Mesenchymal stem cell (in vitro differentiated cells and primary cell): ENCODE measurements around the gene RBMS3.

ENCODE experiments used
- DNase-seq: peaks from one replicate; pipeline ENCODE4 v3.0.0-alpha.2; 2013
- H2AFZ ChIP-seq: one replicate; pipeline ENCODE4 v1.6.1; 2013; ENCODE audit warnings: low read depth, mild to moderate bottlenecking, control low read depth, inconsistent platforms, low read length, moderate library complexity
- H2AK5ac ChIP-seq: 2 replicates; pipeline ENCODE4 v1.6.1; 2013; ENCODE audit warnings: low read length, moderate library complexity, mild to moderate bottlenecking, inconsistent platforms; ENCODE audit not compliant: severe bottlenecking
- H2BK120ac ChIP-seq: one replicate; pipeline ENCODE4 v1.6.1; 2013; ENCODE audit warnings: low read depth, mild to moderate bottlenecking, inconsistent platforms, low read length, moderate library complexity
- H2BK12ac ChIP-seq, 2 experiments: one replicate each; pipeline ENCODE4 v1.6.1; 2013; ENCODE audit warnings: inconsistent platforms in 2 of 2, low read length in 2 of 2, mild to moderate bottlenecking in 2 of 2, moderate library complexity in 2 of 2, control low read depth in 1 of 2
- H2BK15ac ChIP-seq: one replicate; pipeline ENCODE4 v1.6.1; 2013; ENCODE audit warnings: mild to moderate bottlenecking, low read depth, inconsistent platforms; ENCODE audit not compliant: poor library complexity, severe bottlenecking
- H2BK5ac ChIP-seq: 2 replicates; pipeline ENCODE4 v1.6.1; 2013; ENCODE audit warnings: low read depth, mild to moderate bottlenecking, low read length, control low read depth, inconsistent platforms; ENCODE audit not compliant: poor library complexity, severe bottlenecking
- H3K14ac ChIP-seq, 2 experiments: one replicate each; pipeline ENCODE4 v1.6.1; 2013; ENCODE audit warnings: inconsistent platforms in 2 of 2, low read length in 2 of 2, control low read depth in 1 of 2, mild to moderate bottlenecking in 1 of 2, moderate library complexity in 1 of 2
- H3K18ac ChIP-seq, 2 experiments: one replicate each; pipeline ENCODE4 v1.6.1; 2013; ENCODE audit warnings: inconsistent platforms in 2 of 2, low read length in 2 of 2, control low read depth in 1 of 2, low read depth in 1 of 2, mild to moderate bottlenecking in 1 of 2
- H3K23ac ChIP-seq, 2 experiments: one replicate each; pipeline ENCODE4 v1.6.1; 2013; ENCODE audit warnings: inconsistent platforms in 2 of 2, low read length in 2 of 2, mild to moderate bottlenecking in 2 of 2, moderate library complexity in 2 of 2, control low read depth in 1 of 2
- H3K27ac ChIP-seq: 2 replicates; pipeline ENCODE4 v1.5.1; 2013; ENCODE audit warnings: mild to moderate bottlenecking, moderate library complexity, low read length, control low read depth, inconsistent platforms; ENCODE audit not compliant: poor library complexity, severe bottlenecking
- H3K27me3 ChIP-seq, 2 experiments: 2 replicates each; pipeline versions ENCODE4 v1.6.1 to v1.7.0; 2013; ENCODE audit warnings: low read length in 2 of 2, mild to moderate bottlenecking in 2 of 2, moderate library complexity in 2 of 2, control low read depth in 1 of 2, inconsistent platforms in 1 of 2; ENCODE audit not compliant: control insufficient read depth in 1 of 2, insufficient read depth in 1 of 2
- H3K36me3 ChIP-seq, 2 experiments: 2 replicates each; pipeline versions ENCODE4 v1.6.1 to v1.7.0; 2013; ENCODE audit warnings: low read length in 2 of 2, control low read depth in 1 of 2, inconsistent platforms in 1 of 2, low read depth in 1 of 2, mild to moderate bottlenecking in 1 of 2; ENCODE audit not compliant: insufficient read depth in 2 of 2, control insufficient read depth in 1 of 2
- H3K4ac ChIP-seq, 2 experiments: one replicate each; pipeline ENCODE4 v1.6.1; 2013; ENCODE audit warnings: inconsistent platforms in 2 of 2, low read length in 2 of 2, mild to moderate bottlenecking in 2 of 2, moderate library complexity in 2 of 2, control low read depth in 1 of 2, low read depth in 1 of 2
- H3K4me1 ChIP-seq: 2 replicates; pipeline ENCODE4 v1.6.1; 2013; ENCODE audit warnings: low read depth, low read length, control low read depth; ENCODE audit not compliant: control insufficient read depth, insufficient read depth
- H3K4me2 ChIP-seq: 2 replicates; pipeline ENCODE4 v1.6.1; 2013; ENCODE audit warnings: low read length, mild to moderate bottlenecking, inconsistent platforms; ENCODE audit not compliant: poor library complexity, severe bottlenecking
- H3K4me3 ChIP-seq, 2 experiments: 2 replicates each; pipeline versions ENCODE4 v1.5.1 to v1.7.0; 2013; ENCODE audit warnings: low read length in 2 of 2, mild to moderate bottlenecking in 2 of 2, control low read depth in 1 of 2, low read depth in 1 of 2; ENCODE audit not compliant: insufficient read depth in 1 of 2
- H3K79me1 ChIP-seq: replicated peaks from 2 replicates; pipeline ENCODE4 v1.6.1; 2013; ENCODE audit warnings: mild to moderate bottlenecking, control low read depth, low read length, inconsistent platforms; ENCODE audit not compliant: poor library complexity, severe bottlenecking
- H3K9ac ChIP-seq: 2 replicates; pipeline ENCODE4 v1.7.0; 2013; ENCODE audit warnings: mild to moderate bottlenecking, low read length, moderate library complexity
- H3K9me3 ChIP-seq: 2 replicates; pipeline ENCODE4 v1.7.0; 2013; ENCODE audit warnings: mild to moderate bottlenecking, low read length; ENCODE audit not compliant: control insufficient read depth
- H4K8ac ChIP-seq: one replicate; pipeline ENCODE4 v1.6.1; 2013; ENCODE audit warnings: inconsistent platforms, mild to moderate bottlenecking, low read length, moderate library complexity
- H4K91ac ChIP-seq: one replicate; pipeline ENCODE4 v1.6.1; 2013; ENCODE audit warnings: mild to moderate bottlenecking, low read length, inconsistent platforms
- WGBS: methylation state at CpG from one replicate; pipeline ENCODE4 v1.1.7; 2013; ENCODE audit warnings: mixed read lengths; 5-methylcytosine and 5-hydroxymethylcytosine counted together

The RBMS3 gene

DNA sequence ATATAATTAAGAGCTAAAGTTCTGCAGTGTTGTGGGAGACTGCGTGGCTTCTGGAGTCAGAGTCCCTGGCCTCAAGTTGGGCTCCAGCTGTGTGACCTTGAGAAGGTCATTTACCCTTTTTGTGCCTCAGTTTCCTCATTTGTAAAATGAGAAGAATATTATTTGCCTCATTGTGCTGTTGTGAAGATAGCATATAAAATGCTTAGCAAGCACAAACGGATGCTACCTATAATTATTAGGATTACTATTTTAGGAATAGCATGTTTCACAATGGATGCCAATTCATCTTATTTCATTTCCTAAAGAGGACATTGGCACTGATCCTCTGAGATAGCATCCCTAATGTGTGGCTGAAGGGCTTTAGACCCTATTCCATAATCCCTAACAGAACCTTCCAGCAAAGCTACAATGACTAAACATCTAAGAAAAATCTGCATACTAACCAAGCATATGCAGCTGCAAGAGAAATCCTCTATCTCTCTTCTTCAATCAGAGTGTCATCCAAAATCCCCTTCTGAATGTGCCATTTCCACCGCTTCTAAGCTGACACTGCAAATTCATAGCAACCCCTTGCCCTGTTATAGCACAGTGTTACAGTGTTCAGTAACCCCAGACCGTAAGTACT lies 148.3 kb downstream of the RBMS3 start:
- Histone ChIP-seq H2BK5ac (no peak overlapping the region), H2BK15ac (no peak overlapping the region), H3K4me2 (no peak overlapping the region), H3K27me3 (no peaks in the 10 kb centered on the region), H3K36me3 (no peaks in the 10 kb centered on the region), H3K27ac (no peak overlapping the region), H2BK12ac (no peak overlapping the region), H2AFZ (no peak overlapping the region), H4K8ac (no peak overlapping the region), H4K91ac (no peak overlapping the region), H3K14ac (no peak overlapping the region), H3K23ac (no peak overlapping the region), H2AK5ac (no peak overlapping the region), H3K4me1 (peaks cover 4% of the 10 kb centered on the region), H3K4me3 (no peak overlapping the region), H3K9ac (no peak overlapping the region), H3K4ac (no peak overlapping the region), H3K9me3 (no peaks in the 10 kb centered on the region), H2BK120ac (no peak overlapping the region), H3K79me1 (peaks cover 12% of the 10 kb centered on the region), H3K18ac (no peak overlapping the region)
- peak; percentile 49 for DNase-seq
- 26% methylated on average over 2 of the region's 4 CpGs for WGBS

DNA sequence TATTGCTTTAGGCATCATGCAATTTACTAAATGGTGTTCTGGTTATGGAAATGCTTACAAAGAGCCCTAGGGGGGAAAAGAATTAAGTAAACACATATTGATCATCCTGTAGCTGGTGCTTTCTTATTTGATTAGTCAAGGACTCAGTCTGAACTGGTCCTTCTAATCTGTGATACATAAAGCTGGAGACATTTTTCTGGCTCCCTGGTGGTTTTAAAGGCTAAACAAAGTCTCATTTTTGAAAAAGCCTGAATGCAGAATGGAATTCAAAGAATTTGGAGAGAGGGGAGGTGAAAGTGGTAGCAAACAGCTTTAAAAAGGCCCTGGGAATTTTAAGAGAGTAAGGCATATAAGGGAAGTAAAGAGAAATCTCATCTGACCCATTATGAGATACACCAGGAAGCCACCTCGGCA lies 149.7 kb downstream of the RBMS3 start:
- WGBS, result 0% methylated on average over 1 of the region's 1 CpG

GRCh38 chr3:29436612-29437323 lies 155.9 kb downstream of the RBMS3 start:
- peaks cover 10 to 11% of the 10 kb centered on the region in 2 experiments for H3K36me3 ChIP-seq

More for the DNA sequence above, 149.7 kb downstream of the RBMS3 start:
- no peaks in the 10 kb centered on the region for H3K27me3 ChIP-seq
- H2BK5ac ChIP-seq, result no peak overlapping the region
- peaks cover 22% of the 10 kb centered on the region for H3K79me1 ChIP-seq
- H3K36me3 ChIP-seq, result peaks cover 9 to 11% of the 10 kb centered on the region in 2 experiments
- no peak overlapping the region for H3K14ac ChIP-seq
- no peak overlapping the region for H3K4me3 ChIP-seq
- H2AFZ ChIP-seq, result no peak overlapping the region
- no peak overlapping the region for H2BK120ac ChIP-seq
- no peaks in the 10 kb centered on the region for H3K9me3 ChIP-seq
- no peak overlapping the region for H3K4ac ChIP-seq
- H2BK12ac ChIP-seq, result no peak overlapping the region
- no peak overlapping the region for H3K23ac ChIP-seq
- peak; percentile 54 for DNase-seq
- H2BK15ac ChIP-seq, result no peak overlapping the region
- no peak overlapping the region for H4K8ac ChIP-seq
- H3K18ac ChIP-seq, result no peak overlapping the region
- H2AK5ac ChIP-seq, result no peak overlapping the region
- peaks cover 4% of the 10 kb centered on the region for H3K4me1 ChIP-seq
- no peak overlapping the region for H4K91ac ChIP-seq
- H3K9ac ChIP-seq, result peak overlapping the region; percentile 24
- H3K27ac ChIP-seq, result peak overlapping the region; percentile 75
- no peak overlapping the region for H3K4me2 ChIP-seq

GRCh38 chr3:29438580-29438979 lies 157.7 kb downstream of the RBMS3 start:
- Histone ChIP-seq H3K14ac (no peak overlapping the region), H3K4me2 (no peak overlapping the region), H4K8ac (no peak overlapping the region), H2BK15ac (no peak overlapping the region), H2BK12ac (no peak overlapping the region), H2BK5ac (no peak overlapping the region), H3K27me3 (no peaks in the 10 kb centered on the region), H3K9ac (no peak overlapping the region), H3K79me1 (peaks cover 21% of the 10 kb centered on the region), H3K18ac (no peak overlapping the region), H3K9me3 (no peaks in the 10 kb centered on the region), H2BK120ac (no peak overlapping the region), H2AK5ac (no peak overlapping the region), H3K4me1 (no peaks in the 10 kb centered on the region), H3K23ac (no peak overlapping the region), H3K4me3 (no peak overlapping the region), H3K4ac (no peak overlapping the region), H3K27ac (no peak overlapping the region), H3K36me3 (peaks cover 10 to 11% of the 10 kb centered on the region in 2 experiments), H2AFZ (no peak overlapping the region), H4K91ac (no peak overlapping the region)
- DNase-seq, result no peak
- WGBS, result 80% methylated on average over 1 of the region's 3 CpGs

More at GRCh38 chr3:29436612-29437323, 155.9 kb downstream of the RBMS3 start:
- no peak overlapping the region for H2BK120ac ChIP-seq
- H3K27me3 ChIP-seq, result no peaks in the 10 kb centered on the region
- no peaks in the 10 kb centered on the region for H3K9me3 ChIP-seq
- no peak overlapping the region for H3K9ac ChIP-seq
- H3K23ac ChIP-seq, result no peak overlapping the region
- H2AFZ ChIP-seq, result no peak overlapping the region
- H3K18ac ChIP-seq, result no peak overlapping the region
- H3K4me3 ChIP-seq, result no peak overlapping the region
- no peaks in the 10 kb centered on the region for H3K4me1 ChIP-seq
- H3K4me2 ChIP-seq, result no peak overlapping the region
- no peak overlapping the region for H2BK12ac ChIP-seq
- no peak overlapping the region for H2BK5ac ChIP-seq
- no peak overlapping the region for H3K14ac ChIP-seq
- H3K27ac ChIP-seq, result no peak overlapping the region
- no peak overlapping the region for H4K8ac ChIP-seq
- DNase-seq, result no peak
- H4K91ac ChIP-seq, result no peak overlapping the region
- no peak overlapping the region for H2BK15ac ChIP-seq
- H3K79me1 ChIP-seq, result peaks cover 24% of the 10 kb centered on the region
- H2AK5ac ChIP-seq, result no peak overlapping the region
- H3K4ac ChIP-seq, result no peak overlapping the region
